ACHN (cell line): ENCODE measurements around the gene TP63.

Source experiments
- DNase-seq: peaks from one replicate; pipeline ENCODE4 v3.0.0-alpha.2; 2015
- in situ Hi-C: cut with HindIII; loops from 2 replicates; pipeline ENCODE4 v1.10.0; 2017; ENCODE audit warnings: low sequenced_read_pairs, low pct_ligation_motif_present, low pct_unique_long_range_greater_than_20kb

Gene TP63

GRCh38 chr3:189826566-189826965, 195.4 kb downstream of the TP63 start:
- no peak for DNase-seq
- in situ Hi-C loops, result no loop called here

GRCh38 chr3:189827108-189827507, 195.9 kb downstream of the TP63 start:
- DNase-seq, result no peak
- in situ Hi-C loops, result no loop called here

GRCh38 chr3:189830401-189830800, 199.2 kb downstream of the TP63 start:
- in situ Hi-C loops, result no loop called here
- no peak for DNase-seq

- DNase-seq, result no peak
- in situ Hi-C loops, result no loop called here
Observed at GRCh38 chr3:189833266-189833665, 202.1 kb downstream of the TP63 start.

- in situ Hi-C loops, result no loop called here
- no peak for DNase-seq
Observed at GRCh38 chr3:189833996-189834395, 202.8 kb downstream of the TP63 start.

- in situ Hi-C loops, result no loop called here
- no peak for DNase-seq
Observed at GRCh38 chr3:189834462-189834861, 203.3 kb downstream of the TP63 start.

GRCh38 chr3:189836795-189837194, 205.6 kb downstream of the TP63 start:
- DNase-seq, result no peak
- in situ Hi-C loops, result no loop called here

GRCh38 chr3:189838291-189838690, 207.1 kb downstream of the TP63 start:
- in situ Hi-C loops, result no loop called here
- DNase-seq, result no peak

- DNase-seq, result peak; percentile 52
- in situ Hi-C loops, result no loop called here
Observed at GRCh38 chr3:189839576-189839975, 208.4 kb downstream of the TP63 start.

GRCh38 chr3:189841473-189842205, 210.4 kb downstream of the TP63 start:
- DNase-seq, result no peak
- in situ Hi-C loops, result no loop called here

- DNase-seq, result no peak
- in situ Hi-C loops, result no loop called here
Observed at GRCh38 chr3:189842681-189843602, 211.8 kb downstream of the TP63 start.

GRCh38 chr3:189845069-189845468, 213.9 kb downstream of the TP63 start:
- in situ Hi-C loops, result no loop called here

GRCh38 chr3:189848395-189849040, 217.3 kb downstream of the TP63 start:
- DNase-seq, result no peak
- in situ Hi-C loops, result no loop called here

More at GRCh38 chr3:189845069-189845468, 213.9 kb downstream of the TP63 start:
- no peak for DNase-seq

- in situ Hi-C loops, result no loop called here
- DNase-seq, result no peak
Observed at GRCh38 chr3:189849262-189849661, 218.1 kb downstream of the TP63 start.

GRCh38 chr3:189851682-189852081, 220.5 kb downstream of the TP63 start:
- DNase-seq, result no peak
- in situ Hi-C loops, result no loop called here

GRCh38 chr3:189853906-189854305, 222.7 kb downstream of the TP63 start:
- in situ Hi-C loops, result no loop called here
- no peak for DNase-seq

- in situ Hi-C loops, result no loop called here
- no peak for DNase-seq
Observed at GRCh38 chr3:189860296-189860695, 229.1 kb downstream of the TP63 start.

- in situ Hi-C loops, result no loop called here
- no peak for DNase-seq
Observed at GRCh38 chr3:189862385-189862998, 231.3 kb downstream of the TP63 start.

- no peak for DNase-seq
- in situ Hi-C loops, result no loop called here
Observed at GRCh38 chr3:189863031-189863430, 231.8 kb downstream of the TP63 start.
